Panc1 (cell line): Measurements from ENCODE around the gene SORT1.

Experiments
- POLR2AphosphoS5 ChIP-seq: IDR thresholded peaks from 2 replicates; pipeline ENCODE4 v1.6.1; 2012; ENCODE audit warnings: mild to moderate bottlenecking, low read depth, low read length, moderate library complexity
- TCF7L2 ChIP-seq: IDR thresholded peaks from 2 replicates; pipeline ENCODE4 v1.6.1; 2011; ENCODE audit warnings: mild to moderate bottlenecking, low read depth, low read length, inconsistent platforms
- TF ChIP-seq, protein P1 (sequence below): fragments of 450-650 bp; IDR thresholded peaks from 2 replicates; pipeline ENCODE4 v1.5.1; 2017; ENCODE audit warnings: mild to moderate bottlenecking

- TF ChIP-seq, protein P1, sequence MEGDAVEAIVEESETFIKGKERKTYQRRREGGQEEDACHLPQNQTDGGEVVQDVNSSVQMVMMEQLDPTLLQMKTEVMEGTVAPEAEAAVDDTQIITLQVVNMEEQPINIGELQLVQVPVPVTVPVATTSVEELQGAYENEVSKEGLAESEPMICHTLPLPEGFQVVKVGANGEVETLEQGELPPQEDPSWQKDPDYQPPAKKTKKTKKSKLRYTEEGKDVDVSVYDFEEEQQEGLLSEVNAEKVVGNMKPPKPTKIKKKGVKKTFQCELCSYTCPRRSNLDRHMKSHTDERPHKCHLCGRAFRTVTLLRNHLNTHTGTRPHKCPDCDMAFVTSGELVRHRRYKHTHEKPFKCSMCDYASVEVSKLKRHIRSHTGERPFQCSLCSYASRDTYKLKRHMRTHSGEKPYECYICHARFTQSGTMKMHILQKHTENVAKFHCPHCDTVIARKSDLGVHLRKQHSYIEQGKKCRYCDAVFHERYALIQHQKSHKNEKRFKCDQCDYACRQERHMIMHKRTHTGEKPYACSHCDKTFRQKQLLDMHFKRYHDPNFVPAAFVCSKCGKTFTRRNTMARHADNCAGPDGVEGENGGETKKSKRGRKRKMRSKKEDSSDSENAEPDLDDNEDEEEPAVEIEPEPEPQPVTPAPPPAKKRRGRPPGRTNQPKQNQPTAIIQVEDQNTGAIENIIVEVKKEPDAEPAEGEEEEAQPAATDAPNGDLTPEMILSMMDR: no peak
- no peak for TF ChIP-seq TCF7L2
- TF ChIP-seq POLR2AphosphoS5: no peak
These were observed 98.8 kb downstream of the SORT1 start for GRCh38 chr1:109298666-109299557.
